Hypothalamus (tissue), 51 donors: ENCODE measurements around the gene DNAH12.
"Not testable (repeated sequence)": the region's sequence is repeated elsewhere in the genome, so short reads cannot be mapped to it uniquely, and the experiment has no call there.

ENCODE experiments used
- DNase-seq, 51 donors: peaks; one replicate each; lab custom pipeline; 2025; lab: John Stamatoyannopoulos, UW

Gene DNAH12

GRCh38 chr3:57338272-57339070 is 205.7 kb downstream of the DNAH12 start:
- DNase-seq, result not testable (repeated sequence)

GRCh38 chr3:57335283-57335938 is 208.7 kb downstream of the DNAH12 start:
- DNase-seq, result no peak

- no peak for DNase-seq
These were observed 213.0 kb downstream of the DNAH12 start for GRCh38 chr3:57331078-57331610.

GRCh38 chr3:57326498-57326897 is 217.6 kb downstream of the DNAH12 start:
- not testable (repeated sequence) for DNase-seq

- DNase-seq, result no peak
These were observed 229.9 kb downstream of the DNAH12 start for GRCh38 chr3:57314204-57314603.

- no peak for DNase-seq
These were observed 234.3 kb downstream of the DNAH12 start for GRCh38 chr3:57309769-57310360.

GRCh38 chr3:57303520-57303919 is 240.6 kb downstream of the DNAH12 start:
- not testable (repeated sequence) for DNase-seq

GRCh38 chr3:57298041-57298440 is 246.1 kb downstream of the DNAH12 start:
- no peak for DNase-seq

- DNase-seq, result no peak
These were observed 251.1 kb downstream of the DNAH12 start for GRCh38 chr3:57292897-57293526.

GRCh38 chr3:57292159-57292896 is 251.8 kb downstream of the DNAH12 start, which contains the start of gene ASB14:
ASB14 (minus strand) TSS chr3:57292685; CDS start chr3:57292033, 652 bp downstream.
- DNase-seq, result no peak

GRCh38 chr3:57288403-57288802 is 255.7 kb downstream of the DNAH12 start:
- no peak for DNase-seq

GRCh38 chr3:57287205-57287604 is 256.9 kb downstream of the DNAH12 start:
- no peak for DNase-seq

- DNase-seq, result no peak
These were observed 260.8 kb downstream of the DNAH12 start for GRCh38 chr3:57283334-57283733.

- no peak for DNase-seq
These were observed 262.4 kb downstream of the DNAH12 start for GRCh38 chr3:57281715-57282114.

GRCh38 chr3:57279685-57280084 is 264.5 kb downstream of the DNAH12 start:
- no peak for DNase-seq

- DNase-seq, result no peak
These were observed 265.9 kb downstream of the DNAH12 start for GRCh38 chr3:57278237-57278636.

GRCh38 chr3:57275393-57275792 is 268.8 kb downstream of the DNAH12 start:
- no peak for DNase-seq

- no peak for DNase-seq
These were observed 269.3 kb downstream of the DNAH12 start for GRCh38 chr3:57274845-57275244.

GRCh38 chr3:57268416-57268815 is 275.7 kb downstream of the DNAH12 start:
- DNase-seq, result no peak

GRCh38 chr3:57261929-57262328 is 282.2 kb downstream of the DNAH12 start:
- DNase-seq, result no peak
